H1 (cell line): ENCODE measurements around the gene MCM8. TPM values are rescaled to one million over a fixed set of nuclear protein-coding genes. Genes with fewer than 3 reads are reported as not detected.

Experiments
- CTCF ChIA-PET: fragments of 300-600 bp; sonication (Branson Sonifier 250); formaldehyde crosslinking; loops from one replicate; lab custom pipeline; 2021; ENCODE audit not compliant: partially characterized antibody; lab: Charles Lee
- POLR2A ChIA-PET: fragments of 300-600 bp; sonication (Branson Sonifier 250); formaldehyde crosslinking; loops from one replicate; lab custom pipeline; 2021; ENCODE audit warnings: inconsistent platforms; ENCODE audit not compliant: partially characterized antibody; lab: Charles Lee
- DNase-seq, 2 experiments: peaks; one replicate each; pipeline versions ENCODE4 v3.0.0 to v3.0.0-alpha.2; 2010 to 2022; ENCODE audit warnings: low spot score in 2 of 2, low read depth in 1 of 2, mixed read lengths in 1 of 2
- FAIRE-seq: peaks from 2 replicates; lab custom pipeline; 2011; peaks lifted over from hg19 to GRCh38; lab: Jason Lieb, UNC
- H2AFZ ChIP-seq: 2 replicates; pipeline ENCODE4 v1.8.1; 2012; ENCODE audit warnings: low read length, inconsistent platforms
- H2AK5ac ChIP-seq: 2 replicates; pipeline ENCODE4 v1.6.1; 2013; ENCODE audit warnings: low read depth, low read length
- H2BK120ac ChIP-seq: replicated peaks from 2 replicates; pipeline ENCODE3; 2013; ENCODE audit warnings: low read depth, low read length, inconsistent platforms
- H2BK12ac ChIP-seq: 2 replicates; pipeline ENCODE4 v1.6.1; 2013; ENCODE audit warnings: low read depth, low read length
- H2BK15ac ChIP-seq: 2 replicates; pipeline ENCODE4 v1.6.1; 2013; ENCODE audit warnings: low read length
- H2BK20ac ChIP-seq: 2 replicates; pipeline ENCODE4 v1.6.1; 2013; ENCODE audit warnings: low read length
- H2BK5ac ChIP-seq: 2 replicates; pipeline ENCODE4 v1.6.1; 2013; ENCODE audit warnings: low read depth, low read length
- H3K14ac ChIP-seq: 2 replicates; pipeline ENCODE4 v1.6.1; 2013; ENCODE audit warnings: inconsistent platforms; ENCODE audit not compliant: insufficient read length
- H3K18ac ChIP-seq: 2 replicates; pipeline ENCODE4 v1.6.1; 2013; ENCODE audit warnings: low read length; ENCODE audit errors: extremely low read depth
- H3K23ac ChIP-seq: 2 replicates; pipeline ENCODE4 v1.6.1; 2013; ENCODE audit warnings: inconsistent platforms; ENCODE audit not compliant: insufficient read length
- H3K23me2 ChIP-seq: 2 replicates; pipeline ENCODE4 v1.6.1; 2013; ENCODE audit warnings: low read depth, low read length
- H3K27ac ChIP-seq: 2 replicates; pipeline ENCODE4 v1.6.1; 2011; ENCODE audit warnings: low read depth, low read length, inconsistent platforms
- H3K27me3 ChIP-seq, 4 experiments: replicated peaks in 1 of 4; 1 replicate in 1 of 4; 2 replicates in 3 of 4; pipeline versions ENCODE4 v1.6.1 to v1.8.1; 2011 to 2013; ENCODE audit warnings: low read length in 3 of 4, mild to moderate bottlenecking in 3 of 4, inconsistent platforms in 2 of 4, mixed read lengths in 2 of 4, moderate library complexity in 1 of 4; ENCODE audit not compliant: control insufficient read depth in 3 of 4, insufficient read depth in 3 of 4; ENCODE audit errors: extremely low read depth in 1 of 4
- H3K36me3 ChIP-seq, 4 experiments: 2 replicates each; pipeline versions ENCODE4 v1.6.1 to v1.8.1; 2011 to 2013; ENCODE audit warnings: mild to moderate bottlenecking in 4 of 4, low read length in 3 of 4, moderate library complexity in 2 of 4, control low read depth in 1 of 4, inconsistent platforms in 1 of 4; ENCODE audit not compliant: insufficient read depth in 4 of 4, control insufficient read depth in 2 of 4
- H3K4ac ChIP-seq: replicated peaks from 2 replicates; pipeline ENCODE3; 2013; ENCODE audit warnings: low read length, low read depth, mixed read lengths, inconsistent platforms; ENCODE audit not compliant: insufficient read length
- H3K4me1 ChIP-seq, 4 experiments: replicated peaks in 1 of 4; 1 replicate in 1 of 4; 2 replicates in 3 of 4; pipeline versions ENCODE4 v1.6.1 to v1.8.1; 2011 to 2013; ENCODE audit warnings: low read length in 3 of 4, inconsistent platforms in 2 of 4, mixed read lengths in 1 of 4; ENCODE audit not compliant: insufficient read depth in 4 of 4, control insufficient read depth in 3 of 4
- H3K4me2 ChIP-seq, 2 experiments: 2 replicates each; pipeline versions ENCODE4 v1.6.1 to v1.8.1; 2011 to 2013; ENCODE audit warnings: low read depth in 2 of 2, low read length in 2 of 2, control low read depth in 1 of 2, inconsistent platforms in 1 of 2, mild to moderate bottlenecking in 1 of 2; ENCODE audit not compliant: insufficient read depth in 1 of 2
- H3K4me3 ChIP-seq, 4 experiments: fragments of 200-600, 300-600 bp in 1 of 4; sonication (generic), shearing (Covaris generic), sonication (Bioruptor Twin) in 1 of 4; 2 replicates each; pipeline versions ENCODE4 v1.5.1 to v1.8.1; 2011 to 2016; ENCODE audit warnings: low read length in 4 of 4, low read depth in 3 of 4, control low read depth in 2 of 4, inconsistent platforms in 2 of 4, mild to moderate bottlenecking in 2 of 4, mixed read lengths in 1 of 4, moderate library complexity in 1 of 4; ENCODE audit not compliant: insufficient read depth in 2 of 4; ENCODE audit errors: extremely low read depth in 1 of 4
- H3K56ac ChIP-seq: replicated peaks from 2 replicates; pipeline ENCODE3; 2013; ENCODE audit warnings: low read depth, mild to moderate bottlenecking, mixed read lengths, low read length, inconsistent platforms; ENCODE audit not compliant: insufficient read length
- H3K79me1 ChIP-seq: 2 replicates; pipeline ENCODE4 v1.6.1; 2013; ENCODE audit warnings: low read depth, low read length, control low read depth
- H3K79me2 ChIP-seq, 2 experiments: 2 replicates each; pipeline versions ENCODE4 v1.6.1 to v1.8.1; 2012 to 2013; ENCODE audit warnings: low read length in 2 of 2, mild to moderate bottlenecking in 2 of 2, inconsistent platforms in 1 of 2; ENCODE audit not compliant: insufficient read depth in 2 of 2, control insufficient read depth in 1 of 2
- H3K9ac ChIP-seq, 4 experiments: replicated peaks in 1 of 4; 1 replicate in 1 of 4; 2 replicates in 3 of 4; pipeline versions ENCODE4 v1.6.1 to v1.8.1; 2011 to 2013; ENCODE audit warnings: low read depth in 3 of 4, low read length in 3 of 4, control low read depth in 2 of 4, mild to moderate bottlenecking in 2 of 4, moderate library complexity in 2 of 4, inconsistent platforms in 1 of 4; ENCODE audit errors: extremely low read depth in 1 of 4
- H3K9me3 ChIP-seq, 2 experiments: 2 replicates each; pipeline versions ENCODE4 v1.6.1 to v1.8.1; 2012 to 2013; ENCODE audit warnings: mild to moderate bottlenecking in 2 of 2, moderate library complexity in 2 of 2, control low read depth in 1 of 2, inconsistent platforms in 1 of 2, low read depth in 1 of 2, low read length in 1 of 2, mixed read lengths in 1 of 2; ENCODE audit not compliant: insufficient read depth in 2 of 2
- H4K20me1 ChIP-seq, 2 experiments: replicated peaks in 1 of 2; 2 replicates each; pipeline versions ENCODE3 to v1.8.1; 2011 to 2013; ENCODE audit warnings: inconsistent platforms in 2 of 2, low read length in 2 of 2, mild to moderate bottlenecking in 1 of 2; ENCODE audit not compliant: insufficient read depth in 2 of 2, control insufficient read depth in 1 of 2
- H4K5ac ChIP-seq: 2 replicates; pipeline ENCODE4 v1.6.1; 2013; ENCODE audit warnings: low read length, low read depth, mixed read lengths, inconsistent platforms; ENCODE audit not compliant: insufficient read length
- H4K8ac ChIP-seq: 2 replicates; pipeline ENCODE4 v1.8.0; 2013; ENCODE audit warnings: mild to moderate bottlenecking, moderate library complexity, low read length, inconsistent platforms; ENCODE audit not compliant: insufficient read depth; ENCODE audit errors: extremely low read depth
- H4K91ac ChIP-seq: replicated peaks from 2 replicates; pipeline ENCODE3; 2013; ENCODE audit warnings: low read length, mixed read lengths, inconsistent platforms; ENCODE audit not compliant: insufficient read length
- BRCA1 ChIP-seq: IDR thresholded peaks from 2 replicates; pipeline ENCODE4 v1.6.1; 2012; ENCODE audit warnings: low read depth, low read length, improper control_type of control experiment
- CTBP2 ChIP-seq: IDR thresholded peaks from 2 replicates; pipeline ENCODE4 v1.7.0; 2011; ENCODE audit warnings: borderline replicate concordance, mild to moderate bottlenecking, moderate library complexity, mixed read lengths, low read length; ENCODE audit not compliant: insufficient read depth, insufficient read length
- GABPA ChIP-seq: IDR thresholded peaks from 2 replicates; pipeline ENCODE4 v1.6.1; 2011; ENCODE audit warnings: mild to moderate bottlenecking, low read length, moderate library complexity, borderline replicate concordance; ENCODE audit not compliant: insufficient read depth
- GTF2F1 ChIP-seq: IDR thresholded peaks from 2 replicates; pipeline ENCODE4 v1.6.1; 2012; ENCODE audit warnings: low read depth, low read length, improper control_type of control experiment, borderline replicate concordance
- POU5F1 ChIP-seq: IDR thresholded peaks from 2 replicates; pipeline ENCODE4 v1.6.1; 2011; ENCODE audit warnings: low read depth, mild to moderate bottlenecking, low read length, moderate library complexity
- SAP30 ChIP-seq: fragments of 300-600 bp; sonication (generic); IDR thresholded peaks from 2 replicates; pipeline ENCODE4 v1.7.1; 2012; ENCODE audit warnings: low read length, moderate library complexity, mild to moderate bottlenecking, inconsistent platforms; ENCODE audit not compliant: insufficient read depth, insufficient replicate concordance
- ZNF274 ChIP-seq: IDR thresholded peaks from 2 replicates; pipeline ENCODE4 v1.7.0; 2012; ENCODE audit warnings: low read length, borderline replicate concordance; ENCODE audit errors: extremely low read depth
- WGBS, 2 experiments: shearing (Covaris generic) in 1 of 2; methylation state at CpG; one replicate each; pipeline versions ENCODE4 v1.1.6 to v1.1.7; 2013 to 2015; ENCODE audit warnings: low lambda C conversion rate in 2 of 2, mixed read lengths in 2 of 2, inconsistent platforms in 1 of 2, low coverage in 1 of 2, missing lambda C conversion rate in 1 of 2; ENCODE audit not compliant: insufficient replicate concordance in 2 of 2, insufficient coverage in 1 of 2, insufficient read length in 1 of 2; ENCODE audit errors: extremely low coverage in 1 of 2, missing lambda C conversion rate in 1 of 2; 5-methylcytosine and 5-hydroxymethylcytosine counted together
- polyA plus RNA-seq, 7 experiments: library from polyadenylated mRNA; depleted of rRNA in 3 of 7; stranded (reverse) in 5 of 7; unstranded in 2 of 7; fragments of >200 nt in 5 of 7; fragments of 200-250 nt in 2 of 7; gene quantifications; 1 replicate in 5 of 7; 2 replicates in 1 of 7; 4 replicates in 1 of 7; pipeline versions ENCODE4 v1.2.1 to v1.2.3, GENCODE V29; 2011 to 2013; ENCODE audit warnings: missing spikeins in 2 of 7, mixed read lengths in 2 of 7
- total RNA-seq: library from RNA; stranded (reverse); fragmentation: NEBNext Ultra II Directional; extraction: Animal tissue kit (Norgen Biotek cat#: 25700); gene quantifications from 2 replicates; pipeline ENCODE4 v1.2.1, GENCODE V29; 2021
- TF ChIP-seq, protein P1 (sequence below): IDR thresholded peaks from 2 replicates; pipeline ENCODE4 v1.6.1; 2012; ENCODE audit warnings: low read length, inconsistent platforms

The MCM8 gene
- total and polyA plus RNA-seq, 2 of the 8 experiments (the other 6 are each of a cell fraction or from before 2014, with no cell fraction given): 7.1 to 31.9 TPM

- H3K23me2 ChIP-seq: no peaks in the 10 kb centered on the region
- no peak overlapping the region for H2BK20ac ChIP-seq
- no peak overlapping the region for H3K14ac ChIP-seq
- no peak overlapping the region for H4K5ac ChIP-seq
- H2BK15ac ChIP-seq: no peak overlapping the region
- H3K79me1 ChIP-seq: no peaks in the 10 kb centered on the region
- H2AFZ ChIP-seq: no peak overlapping the region
- POLR2A ChIA-PET: interaction anchor here (0.8 to 1.5 kb wide), 3 partner anchors 11 to 30 kb away, joined by 3 to 5 read pairs (median 3); no protein-coding TSS in a partner anchor
- peaks cover 2% of the 10 kb centered on the region in 2 experiments for H4K20me1 ChIP-seq
- H4K91ac ChIP-seq: no peak overlapping the region
- H3K4me1 ChIP-seq: no peaks in the 10 kb centered on the region
- no peak overlapping the region for H3K18ac ChIP-seq
- no peaks in the 10 kb centered on the region for H3K27me3 ChIP-seq
- TF ChIP-seq ZNF274 (no peak), BRCA1 (no peak), GTF2F1 (no peak), SAP30 (no peak), POU5F1 (no peak), GABPA (no peak), CTBP2 (no peak)
- TF ChIP-seq, protein P1, sequence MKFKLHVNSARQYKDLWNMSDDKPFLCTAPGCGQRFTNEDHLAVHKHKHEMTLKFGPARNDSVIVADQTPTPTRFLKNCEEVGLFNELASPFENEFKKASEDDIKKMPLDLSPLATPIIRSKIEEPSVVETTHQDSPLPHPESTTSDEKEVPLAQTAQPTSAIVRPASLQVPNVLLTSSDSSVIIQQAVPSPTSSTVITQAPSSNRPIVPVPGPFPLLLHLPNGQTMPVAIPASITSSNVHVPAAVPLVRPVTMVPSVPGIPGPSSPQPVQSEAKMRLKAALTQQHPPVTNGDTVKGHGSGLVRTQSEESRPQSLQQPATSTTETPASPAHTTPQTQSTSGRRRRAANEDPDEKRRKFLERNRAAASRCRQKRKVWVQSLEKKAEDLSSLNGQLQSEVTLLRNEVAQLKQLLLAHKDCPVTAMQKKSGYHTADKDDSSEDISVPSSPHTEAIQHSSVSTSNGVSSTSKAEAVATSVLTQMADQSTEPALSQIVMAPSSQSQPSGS: no peak
- H2AK5ac ChIP-seq: no peak overlapping the region
- no peak overlapping the region for H3K4me2 ChIP-seq
- H3K36me3 ChIP-seq: peaks cover 11 to 45% (median 25%) of the 10 kb centered on the region in 4 experiments
- H3K9ac ChIP-seq: no peak overlapping the region
- no peaks in the 10 kb centered on the region for H3K79me2 ChIP-seq
- H3K23ac ChIP-seq: no peak overlapping the region
- CTCF ChIA-PET: interaction anchor here (0.6 to 1.8 kb wide), 7 partner anchors 9 to 413 kb away, joined by 3 to 6 read pairs (median 3); no protein-coding TSS in a partner anchor
- H2BK12ac ChIP-seq: no peak overlapping the region
- no peak overlapping the region for H3K4ac ChIP-seq
- 95% methylated on average over 5 of the region's 5 CpGs; no CpG with 5 or more reads in 1 of the 2 experiments for WGBS, 2 experiments
- no peak overlapping the region for H2BK5ac ChIP-seq
- DNase-seq (no peak), FAIRE-seq (no peak)
- no peaks in the 10 kb centered on the region for H3K9me3 ChIP-seq
- no peak overlapping the region for H3K56ac ChIP-seq
- no peak overlapping the region for H3K27ac ChIP-seq
- H3K4me3 ChIP-seq: no peak overlapping the region
- H2BK120ac ChIP-seq: no peak overlapping the region
- no peak overlapping the region for H4K8ac ChIP-seq
Observed at GRCh38 chr20:5980720-5981538, 30.5 kb downstream of the MCM8 start.
